HG03354 (cell line): ENCODE measurements around the gene ABHD12B.

ENCODE experiments used
- ATAC-seq: cut with Tn5 transposase; IDR thresholded peaks from one replicate; pipeline ENCODE4 v1.9.1; 2021; ENCODE audit warnings: mild to moderate bottlenecking; ENCODE audit not compliant: unreplicated experiment, poor library complexity, severe bottlenecking

The ABHD12B gene

DNA sequence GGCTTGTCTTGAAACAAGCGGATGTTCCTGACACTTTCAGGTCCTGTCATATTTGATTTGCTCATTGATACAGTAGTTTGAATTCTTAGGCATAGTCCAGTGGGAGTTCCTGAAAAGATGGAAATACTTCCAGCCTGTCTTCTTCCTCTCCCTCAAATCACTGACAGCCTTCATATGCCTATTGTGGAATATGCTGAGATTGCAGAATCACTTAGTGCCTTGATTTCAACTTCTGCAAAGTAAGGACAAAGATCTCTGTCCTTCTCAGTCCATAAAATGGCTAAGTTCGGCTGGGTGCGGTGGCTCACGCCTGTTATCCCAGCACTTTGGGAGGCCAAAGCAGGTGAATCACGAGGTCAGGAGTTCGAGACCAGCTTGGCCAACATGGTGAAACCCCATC is 79.2 kb downstream of the ABHD12B start:
- ATAC-seq, result no peak

DNA sequence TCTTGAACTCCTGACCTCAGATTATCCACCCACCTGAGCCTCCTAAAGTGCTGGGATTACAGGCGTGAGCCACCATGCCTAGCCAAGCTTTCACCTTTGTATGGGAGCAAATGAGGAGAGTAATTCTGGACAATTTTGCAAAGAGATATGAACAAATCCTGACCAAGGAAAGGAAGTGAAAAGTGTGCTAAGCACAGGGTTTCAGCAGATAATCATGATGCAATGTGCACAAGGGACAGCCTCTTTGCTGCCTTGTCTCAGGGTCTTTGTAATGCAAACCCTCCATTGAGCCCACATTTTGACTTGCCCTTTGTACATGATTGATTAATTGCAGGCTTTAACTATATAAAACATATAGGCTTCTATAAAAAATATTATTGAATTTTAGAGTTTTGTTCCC is 81.6 kb downstream of the ABHD12B start:
- ATAC-seq, result no peak
